A673 (cell line): ENCODE data around the gene SHISA2.

Source experiments
- CTCF ChIP-seq: fragments of 300-800, 200-600 bp; sonication (generic); conservative IDR thresholded peaks from 2 replicates; pipeline ENCODE4 v1.5.1; 2017; ENCODE audit warnings: low read depth, mild to moderate bottlenecking, antibody characterized with exemption, low read length, moderate library complexity, mixed read lengths
- EZH2 ChIP-seq: fragments of 200-600 bp; sonication (generic); IDR thresholded peaks from 2 replicates; pipeline ENCODE4 v1.6.1; 2017; ENCODE audit warnings: borderline replicate concordance, low read depth, mild to moderate bottlenecking, mixed read lengths, antibody characterized with exemption, low read length; ENCODE audit not compliant: poor library complexity, severe bottlenecking

DNA sequence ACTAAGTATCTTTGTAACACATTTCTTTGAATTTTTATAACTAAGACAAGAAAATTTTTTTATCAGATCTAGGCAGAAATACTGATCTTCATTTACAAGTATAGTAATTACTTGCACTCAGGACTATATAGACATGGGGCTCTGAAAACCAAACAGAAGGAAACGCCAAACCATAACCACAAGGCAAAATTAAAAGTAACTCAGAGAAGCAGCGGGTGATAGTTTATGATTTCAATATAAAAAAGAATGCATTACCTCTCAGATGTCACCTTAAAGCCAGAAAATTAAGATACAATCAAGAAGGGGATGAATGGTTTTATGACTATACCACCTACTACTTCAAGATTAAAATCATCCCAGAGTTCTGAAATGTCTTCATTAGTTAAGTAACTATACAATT is 6.7 kb downstream of the SHISA2 start:
- no peak for TF ChIP-seq CTCF
- no peak for TF ChIP-seq EZH2
